HEK293 (cell line): ENCODE results near the gene TADA3.

Experiments used
- GLI2 ChIP-seq: fragments of 450-650 bp; formaldehyde crosslinking; IDR thresholded peaks from 2 replicates; pipeline ENCODE4; 2017; ENCODE audit warnings: missing biosample characterization, missing genetic modification characterization, low read depth, borderline replicate concordance
- GLIS2 ChIP-seq: fragments of 450-650 bp; formaldehyde crosslinking; IDR thresholded peaks from 2 replicates; pipeline ENCODE4 v1.5.1; 2016; ENCODE audit warnings: missing biosample characterization, missing genetic modification characterization
- IKZF3 ChIP-seq: fragments of 450-650 bp; IDR thresholded peaks from 2 replicates; pipeline ENCODE4 v1.5.0; 2018; ENCODE audit warnings: missing biosample characterization, mild to moderate bottlenecking, missing genetic modification characterization, moderate library complexity
- KLF10 ChIP-seq: fragments of 450-650 bp; IDR thresholded peaks from 2 replicates; pipeline ENCODE4 v1.5.1; 2018; ENCODE audit warnings: missing biosample characterization, mild to moderate bottlenecking, missing genetic modification characterization
- MZF1 ChIP-seq: fragments of 450-650 bp; formaldehyde crosslinking; IDR thresholded peaks from 2 replicates; pipeline ENCODE4 v1.5.1; 2017; ENCODE audit warnings: missing biosample characterization, missing genetic modification characterization, borderline replicate concordance
- OVOL3 ChIP-seq: fragments of 450-650 bp; formaldehyde crosslinking; IDR thresholded peaks from 2 replicates; pipeline ENCODE4 v1.5.1; 2016; ENCODE audit warnings: missing biosample characterization, missing genetic modification characterization
- PATZ1 ChIP-seq: fragments of 450-650 bp; formaldehyde crosslinking; IDR thresholded peaks from 2 replicates; pipeline ENCODE4 v1.5.1; 2016; ENCODE audit warnings: missing biosample characterization, missing genetic modification characterization
- PRDM6 ChIP-seq: fragments of 450-650 bp; formaldehyde crosslinking; IDR thresholded peaks from 2 replicates; pipeline ENCODE4 v1.5.1; 2017; ENCODE audit warnings: missing biosample characterization, missing genetic modification characterization
- SETDB1 ChIP-seq: IDR thresholded peaks from one replicate; pipeline ENCODE4 v1.6.1; 2017; ENCODE audit warnings: mild to moderate bottlenecking, low read length, moderate library complexity, mixed read lengths; ENCODE audit not compliant: insufficient read length
- SP3 ChIP-seq: fragments of 450-650 bp; formaldehyde crosslinking; IDR thresholded peaks from 2 replicates; pipeline ENCODE4 v1.5.1; 2016; ENCODE audit warnings: missing biosample characterization, missing genetic modification characterization
- ZBTB7A ChIP-seq: fragments of 450-650 bp; formaldehyde crosslinking; IDR thresholded peaks from 2 replicates; pipeline ENCODE4 v1.5.1; 2016; ENCODE audit warnings: low read depth, missing biosample characterization, missing genetic modification characterization
- ZBTB8A ChIP-seq: fragments of 450-650 bp; formaldehyde crosslinking; IDR thresholded peaks from 2 replicates; pipeline ENCODE4 v1.5.1; 2016; ENCODE audit warnings: missing biosample characterization, missing genetic modification characterization
- ZNF16 ChIP-seq: fragments of 450-650 bp; formaldehyde crosslinking; IDR thresholded peaks from 2 replicates; pipeline ENCODE4 v1.5.1; 2016; ENCODE audit warnings: low read depth, missing biosample characterization, missing genetic modification characterization
- ZNF18 ChIP-seq: fragments of 450-650 bp; formaldehyde crosslinking; IDR thresholded peaks from 2 replicates; pipeline ENCODE4 v1.5.1; 2016; ENCODE audit warnings: missing biosample characterization, missing genetic modification characterization
- ZNF184 ChIP-seq: fragments of 450-650 bp; IDR thresholded peaks from 2 replicates; pipeline ENCODE4 v1.5.1; 2018; ENCODE audit warnings: missing biosample characterization, mild to moderate bottlenecking, missing genetic modification characterization
- ZNF473 ChIP-seq: fragments of 450-650 bp; formaldehyde crosslinking; IDR thresholded peaks from 2 replicates; pipeline ENCODE4 v1.5.1; 2017; ENCODE audit warnings: missing biosample characterization, missing genetic modification characterization
- ZNF518A ChIP-seq: fragments of 450-650 bp; formaldehyde crosslinking; conservative IDR thresholded peaks from 2 replicates; pipeline ENCODE4 v1.5.1; 2016; ENCODE audit warnings: low read depth, missing biosample characterization, missing genetic modification characterization
- ZNF639 ChIP-seq: fragments of 450-650 bp; formaldehyde crosslinking; IDR thresholded peaks from 2 replicates; pipeline ENCODE4 v1.5.1; 2016; ENCODE audit warnings: missing biosample characterization, missing genetic modification characterization
- ZNF654 ChIP-seq: fragments of 450-650 bp; formaldehyde crosslinking; IDR thresholded peaks from 2 replicates; pipeline ENCODE4 v1.5.1; 2016; ENCODE audit warnings: low read depth, missing biosample characterization, missing genetic modification characterization
- ZNF658 ChIP-seq: fragments of 450-650 bp; formaldehyde crosslinking; IDR thresholded peaks from 2 replicates; pipeline ENCODE4; 2016; ENCODE audit warnings: missing biosample characterization, missing genetic modification characterization
- ZNF692 ChIP-seq: fragments of 450-650 bp; formaldehyde crosslinking; IDR thresholded peaks from 2 replicates; pipeline ENCODE4 v1.5.1; 2016; ENCODE audit warnings: missing biosample characterization, missing genetic modification characterization
- ZNF843 ChIP-seq: fragments of 450-650 bp; formaldehyde crosslinking; IDR thresholded peaks from 2 replicates; pipeline ENCODE4 v1.5.1; 2016; ENCODE audit warnings: missing biosample characterization, missing genetic modification characterization

The TADA3 gene

GRCh38 chr3:9731206-9732079, 60.8 kb downstream of the TADA3 start, which contains the start of gene BRPF1 (continued):
- peak; percentile 56; the same call in 1 of the 2 replicates for TF ChIP-seq GLI2 (tag by site-specific recombination)
- peak; percentile 88 for TF ChIP-seq GLIS2
- TF ChIP-seq OVOL3 (tag by site-specific recombination): peak; percentile 90
- peak; percentile 72; the same call in 1 of the 2 replicates for TF ChIP-seq ZNF184 (tag by site-specific recombination)
- no peak for TF ChIP-seq ZNF658 (tag by site-specific recombination)
- peak; percentile 100 for TF ChIP-seq SP3
- TF ChIP-seq ZBTB8A (tag by site-specific recombination): peak; percentile 86
- 0 out of 2 replicates have a peak, but pooled peaks have one; percentile 26 for TF ChIP-seq PRDM6 (tag by site-specific recombination)
- peak; percentile 99 for TF ChIP-seq ZNF639
- TF ChIP-seq ZNF18 (tag by site-specific recombination): peak; percentile 87
- no peak for TF ChIP-seq ZNF16 (tag by site-specific recombination)
- TF ChIP-seq SETDB1: no peak
- peak; percentile 93 for TF ChIP-seq KLF10 (tag by site-specific recombination)
- TF ChIP-seq ZBTB7A (tag by site-specific recombination): peak; percentile 100
- peak; percentile 78 for TF ChIP-seq ZNF518A (tag by site-specific recombination)
- TF ChIP-seq MZF1: no peak
- TF ChIP-seq ZNF692: peak; percentile 92
- peak; percentile 88 for TF ChIP-seq ZNF843 (tag by site-specific recombination)
- TF ChIP-seq IKZF3 (tag by site-specific recombination): peak; percentile 98
- TF ChIP-seq PATZ1: peak; percentile 95
- TF ChIP-seq ZNF654 (tag by site-specific recombination): peak; percentile 18; the same call in 1 of the 2 replicates
- no peak for TF ChIP-seq ZNF473 (tag by site-specific recombination)
